HG03103 (cell line): Measurements from ENCODE around the gene TTC17.
"Not testable (repeated sequence)": the region's sequence is repeated elsewhere in the genome, so short reads cannot be mapped to it uniquely, and the experiment has no call there.

Source experiments
- ATAC-seq: cut with Tn5 transposase; IDR thresholded peaks from one replicate; pipeline ENCODE4 v1.9.1; 2021; ENCODE audit warnings: low read depth; ENCODE audit not compliant: unreplicated experiment

The TTC17 gene

GRCh38 chr11:43358801-43359421, at the start of gene TTC17:
Gene TTC17 (plus strand): TSS chr11:43358920. CDS start chr11:43358955, 35 bp downstream.
- ATAC-seq = peak; percentile 93

DNA sequence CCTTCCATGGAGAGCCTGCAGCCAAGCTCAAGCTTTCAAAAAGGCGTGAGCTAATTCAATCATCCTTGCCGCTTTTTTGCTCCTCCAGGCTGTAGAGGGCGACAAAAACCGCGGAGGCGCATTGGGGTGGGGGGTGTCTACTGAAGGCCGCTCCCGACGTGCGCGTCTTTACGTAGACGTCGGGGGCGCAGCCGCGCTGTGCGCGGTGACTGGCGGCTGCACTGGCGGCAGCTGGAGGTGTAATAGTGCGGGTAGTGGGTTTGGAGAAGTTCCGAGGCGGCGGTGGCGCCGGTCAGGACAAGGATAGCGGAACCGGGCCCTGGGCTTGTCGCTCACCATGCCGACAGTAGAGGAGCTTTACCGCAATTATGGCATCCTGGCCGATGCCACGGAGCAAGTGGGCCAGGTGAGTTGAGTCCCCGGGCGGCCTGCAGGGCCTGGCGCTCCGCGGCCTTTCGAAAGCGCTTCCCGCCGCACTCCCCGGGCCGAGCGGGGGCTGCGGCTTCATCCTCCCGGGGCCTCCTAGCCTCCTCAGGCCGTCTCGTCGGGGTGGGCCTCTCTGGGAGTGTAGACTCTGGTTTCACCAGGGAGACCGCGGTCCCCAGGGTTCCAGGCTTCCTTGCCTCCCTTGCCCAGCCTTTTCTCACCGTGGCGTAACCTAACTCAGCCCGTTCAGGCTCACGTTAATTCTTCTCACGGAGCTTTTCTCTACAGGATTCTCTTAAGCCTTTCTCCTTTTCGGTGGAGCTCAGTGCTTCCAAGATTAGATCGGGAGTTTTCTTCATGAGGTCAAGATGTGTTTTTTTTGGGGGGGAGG, 46.7 kb upstream of the TTC17 start, which contains the start of gene API5:
API5 (plus strand) TSS at position 206 of the 817 bp plus-strand sequence; CDS start at position 338, 132 bp downstream.
- ATAC-seq = peak; percentile 97

DNA sequence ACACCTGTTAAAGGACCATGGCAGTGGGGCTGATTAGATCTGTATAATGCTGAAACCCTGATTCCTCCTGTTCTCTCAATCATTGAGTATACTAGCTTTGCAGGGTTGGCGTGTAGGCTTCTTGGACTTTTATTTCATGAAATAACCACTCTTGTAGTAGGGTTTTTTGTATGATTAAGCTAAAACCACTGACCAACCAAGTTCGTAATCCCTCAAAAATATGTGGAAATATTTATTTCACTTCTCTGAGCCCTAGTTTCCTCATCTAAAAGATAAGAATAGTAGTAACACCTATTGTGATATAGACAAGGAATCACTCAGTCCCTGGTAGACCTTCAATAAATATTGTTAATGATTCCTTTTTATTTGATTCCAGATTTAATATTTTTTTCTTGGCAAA, 42.8 kb upstream of the TTC17 start:
- no peak for ATAC-seq

DNA sequence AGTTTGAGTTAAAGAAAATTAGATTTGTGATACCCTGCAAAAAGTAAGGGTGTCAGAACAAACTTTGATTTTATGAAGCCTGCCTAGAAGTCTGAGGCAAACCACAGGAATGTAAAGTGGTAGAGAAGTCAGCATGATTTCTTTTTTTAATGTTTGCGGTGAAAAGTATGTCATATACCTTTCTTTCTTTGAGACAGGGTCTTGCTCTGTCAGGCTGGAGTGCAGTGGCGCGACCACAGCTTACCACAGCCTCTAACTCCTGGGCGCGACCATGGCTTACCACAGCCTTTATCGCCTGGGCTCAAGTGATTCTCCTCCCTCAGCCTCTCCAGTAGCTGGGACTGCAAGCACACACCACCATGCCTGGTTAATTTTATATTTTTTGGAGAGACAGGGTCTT, 42.3 kb upstream of the TTC17 start:
- ATAC-seq = no peak

DNA sequence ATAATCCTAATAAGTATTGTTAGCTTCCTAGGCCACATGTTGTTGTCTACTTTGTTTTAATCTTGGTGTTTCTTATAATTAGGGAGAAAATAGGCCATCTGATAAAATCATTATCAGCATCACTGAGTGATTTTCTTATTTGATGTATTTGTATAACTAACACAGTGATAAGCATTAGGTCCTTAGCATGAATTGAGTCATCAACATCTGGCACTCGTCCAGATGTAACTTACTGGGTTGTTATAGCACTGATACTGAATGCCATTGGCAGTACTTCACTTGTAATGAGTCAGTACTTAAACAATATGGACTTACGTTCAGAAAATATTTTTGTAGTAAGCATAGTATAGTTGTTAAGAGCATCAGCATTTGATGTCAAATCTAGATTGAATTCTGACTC, 30.7 kb upstream of the TTC17 start:
- no peak for ATAC-seq

DNA sequence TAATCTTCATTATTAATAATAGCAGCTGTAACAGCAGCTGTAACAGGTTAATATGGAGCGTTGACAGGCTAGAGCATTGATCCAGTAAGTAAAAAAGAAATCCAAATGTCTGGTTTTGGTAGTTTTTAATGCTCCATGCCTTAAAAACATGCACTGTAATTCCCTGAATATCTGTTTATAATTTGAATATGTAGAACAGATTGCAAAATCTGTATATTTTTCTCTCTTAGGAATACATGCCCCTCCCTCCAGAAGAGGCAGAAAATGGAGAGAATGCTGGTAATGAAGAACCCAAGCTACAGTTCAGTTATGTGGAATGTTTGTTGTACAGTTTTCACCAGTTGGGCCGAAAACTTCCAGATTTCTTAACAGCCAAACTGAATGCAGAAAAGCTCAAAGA, 30.2 kb upstream of the TTC17 start:
- no peak for ATAC-seq

DNA sequence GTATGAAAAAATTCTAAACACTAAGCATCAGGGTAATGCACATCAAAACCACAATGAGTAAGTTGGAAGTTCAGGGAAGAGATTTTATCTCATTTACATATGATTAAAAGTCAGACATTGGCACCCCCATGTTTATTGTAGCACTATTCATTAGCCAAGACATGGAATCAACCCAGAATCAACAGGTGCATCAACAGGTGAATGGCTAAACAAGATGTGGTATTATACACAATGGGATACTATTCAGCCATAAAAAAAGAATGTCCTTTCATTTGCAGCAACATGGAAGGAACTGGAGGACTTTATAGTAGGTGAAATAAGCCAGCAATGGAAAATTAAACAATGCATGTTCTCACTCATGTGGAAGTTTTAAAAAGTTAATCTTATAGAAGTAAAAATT, 17.6 kb upstream of the TTC17 start:
- no peak for ATAC-seq

- not testable (repeated sequence) for ATAC-seq
These were observed 7.3 kb upstream of the TTC17 start for GRCh38 chr11:43351426-43351825.

- no peak for ATAC-seq
These were observed 4.4 kb upstream of the TTC17 start for GRCh38 chr11:43354311-43354710.

DNA sequence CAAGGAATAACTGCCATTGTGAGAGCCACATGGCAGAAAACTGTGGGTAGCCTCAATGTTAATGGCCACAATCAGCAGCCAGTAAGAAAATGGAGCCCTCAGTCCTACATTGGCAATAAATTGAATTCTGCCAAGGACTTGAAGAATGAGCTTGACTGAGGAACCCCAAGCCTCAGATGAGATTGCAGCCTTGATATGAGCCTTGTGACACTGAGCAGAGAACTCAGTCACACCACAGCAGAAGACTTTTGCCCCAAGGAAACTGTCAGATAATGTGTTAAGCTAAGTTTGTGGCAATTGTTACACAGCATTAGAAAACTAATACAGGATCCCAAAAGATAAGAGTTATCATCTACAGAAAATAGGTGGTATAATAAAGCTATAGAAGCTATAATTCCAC, 2.4 kb upstream of the TTC17 start:
- no peak for ATAC-seq

- ATAC-seq = no peak
These were observed 380 bp upstream of the TTC17 start for GRCh38 chr11:43358279-43358800.

GRCh38 chr11:43359422-43359818, 700 bp downstream of the TTC17 start:
- peak; percentile 36 for ATAC-seq

DNA sequence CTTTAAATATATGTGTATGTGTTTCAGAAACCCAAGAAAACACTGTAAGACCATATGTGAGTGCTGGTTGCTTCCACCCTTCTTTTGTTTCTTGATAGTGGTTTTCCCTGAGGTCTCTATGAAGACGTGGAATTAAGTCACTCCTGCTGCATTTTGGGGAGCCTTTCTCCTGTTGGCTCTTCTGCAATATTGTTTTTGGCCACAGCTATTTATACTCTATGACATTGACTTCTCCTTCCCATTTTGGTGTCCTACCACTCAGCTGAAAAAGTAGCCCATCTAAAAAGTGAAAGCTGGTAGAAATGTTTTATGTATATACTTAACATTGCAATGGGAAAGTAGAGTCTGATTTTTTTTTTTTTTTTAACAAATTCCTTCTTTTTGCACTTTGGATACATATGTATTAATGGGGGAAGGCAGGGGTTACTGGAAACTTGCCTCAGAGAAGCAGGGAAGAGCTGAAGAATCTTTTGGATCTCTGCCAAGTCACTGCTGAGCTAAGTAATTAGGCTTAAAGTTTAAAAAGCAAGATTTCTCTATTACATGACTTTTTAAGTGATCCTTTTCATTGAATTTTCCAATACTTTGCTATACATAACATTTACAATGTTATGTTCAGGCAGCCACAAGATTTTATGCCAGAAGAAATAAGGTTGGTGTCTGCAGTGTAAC, 1.8 kb downstream of the TTC17 start:
- ATAC-seq = no peak

DNA sequence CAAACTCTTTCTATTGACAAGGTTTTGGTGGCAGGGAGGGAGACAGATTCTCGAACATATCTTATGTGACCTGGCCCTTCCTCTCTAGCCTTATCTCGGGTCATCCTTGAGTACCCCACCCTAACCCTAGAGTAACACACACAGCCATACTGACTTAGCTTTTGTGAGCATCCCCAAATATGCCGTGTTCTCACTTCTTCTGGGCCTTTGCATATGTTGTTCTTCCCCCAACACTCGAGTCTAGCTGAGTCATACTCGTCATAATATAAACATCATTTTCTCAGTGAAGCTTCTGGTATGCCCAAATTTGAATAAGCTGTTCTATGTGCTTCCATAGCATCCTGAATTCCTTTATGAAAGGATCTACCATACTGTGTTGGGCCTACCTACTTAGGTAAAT, 8.0 kb downstream of the TTC17 start:
- ATAC-seq = no peak

- peak; percentile 46 for ATAC-seq
These were observed 8.9 kb downstream of the TTC17 start for GRCh38 chr11:43367382-43368178.

- no peak for ATAC-seq
These were observed 17.3 kb downstream of the TTC17 start for GRCh38 chr11:43376065-43376464.

- ATAC-seq = no peak
These were observed 17.9 kb downstream of the TTC17 start for GRCh38 chr11:43376594-43376993.

- ATAC-seq = no peak
These were observed 18.7 kb downstream of the TTC17 start for GRCh38 chr11:43377389-43377788.

DNA sequence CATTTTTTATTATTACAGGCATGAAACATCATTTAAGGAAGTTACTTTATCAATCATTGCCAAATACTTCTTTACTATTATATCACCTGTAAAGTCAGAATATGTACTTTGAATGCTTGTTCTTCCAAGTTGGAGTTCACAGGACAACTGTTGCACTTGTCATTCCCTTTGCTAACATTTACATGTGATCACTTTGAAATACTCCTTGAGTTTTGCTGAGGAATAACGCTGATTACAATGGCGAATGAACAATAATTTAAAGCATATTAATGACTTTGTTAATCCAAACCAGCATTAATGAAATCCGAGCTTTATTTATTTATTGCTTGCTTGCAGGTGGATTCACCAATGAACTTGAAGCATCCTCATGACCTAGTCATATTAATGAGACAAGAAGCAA, 20.2 kb downstream of the TTC17 start:
- no peak for ATAC-seq

GRCh38 chr11:43381802-43382201, 23.1 kb downstream of the TTC17 start:
- ATAC-seq = no peak
